T-cell (primary cell): ENCODE measurements around the gene ELN. TPM values are rescaled to one million over a fixed set of nuclear protein-coding genes. Genes with fewer than 3 reads are reported as not detected.
"Not testable (repeated sequence)": the region's sequence is repeated elsewhere in the genome, so short reads cannot be mapped to it uniquely, and the experiment has no call there.

Source experiments
- ATAC-seq, 4 experiments: fragments of 200-7000 bp in 3 of 4; fragments of 150-1000 bp in 1 of 4; cut with Tn5 transposase; replicated peaks in 1 of 4; 1 replicate in 3 of 4; 2 replicates in 1 of 4; pipeline ENCODE4 v1.10.0; 2021; ENCODE audit warnings: moderate library complexity in 3 of 4, mild to moderate bottlenecking in 2 of 4, moderate number of reproducible peaks in 1 of 4
- CTCF ChIA-PET, 2 donors: fragments of 300-600 bp; sonication (Branson Sonifier 250); formaldehyde crosslinking; loops; one replicate each; lab custom pipeline; 2022; ENCODE audit warnings: antibody characterized with exemption in 2 of 2; lab: Charles Lee
- POLR2A ChIA-PET, 2 donors: fragments of 300-600 bp; sonication (Branson Sonifier 250); formaldehyde crosslinking; loops; one replicate each; lab custom pipeline; 2022; ENCODE audit warnings: antibody characterized with exemption in 2 of 2; lab: Charles Lee
- DNase-seq, 35 experiments: peaks; one replicate each; pipeline versions ENCODE4 v3.0.0 to v3.0.0-alpha.2; 2013 to 2023
- H3K27ac ChIP-seq: one replicate; pipeline ENCODE4 v1.5.1; 2013; ENCODE audit warnings: low read length
- H3K27me3 ChIP-seq, 2 experiments: replicated peaks in 1 of 2; 1 replicate in 1 of 2; 2 replicates in 1 of 2; pipeline versions ENCODE4 v1.6.1 to v1.7.0; 2013; ENCODE audit warnings: low read length in 1 of 2, mixed read lengths in 1 of 2; ENCODE audit not compliant: control insufficient read depth in 2 of 2, insufficient read depth in 2 of 2; ENCODE audit errors: extremely low read depth in 1 of 2
- H3K36me3 ChIP-seq, 2 donors: 1 replicate in 1 of 2; 2 replicates in 1 of 2; pipeline versions ENCODE4 v1.6.1 to v1.7.0; 2013; ENCODE audit warnings: low read length in 1 of 2; ENCODE audit not compliant: control insufficient read depth in 2 of 2, insufficient read depth in 1 of 2; ENCODE audit errors: extremely low read depth in 1 of 2
- H3K4me1 ChIP-seq, 2 experiments: 1 replicate in 1 of 2; 2 replicates in 1 of 2; pipeline versions ENCODE4 v1.6.1 to v1.7.0; 2013; ENCODE audit warnings: low read length in 2 of 2, mixed read lengths in 1 of 2; ENCODE audit not compliant: insufficient read depth in 2 of 2, control insufficient read depth in 1 of 2; ENCODE audit errors: extremely low read depth in 1 of 2
- H3K4me3 ChIP-seq, 2 donors: 1 replicate in 1 of 2; 2 replicates in 1 of 2; pipeline versions ENCODE4 v1.5.1 to v1.7.0; 2013; ENCODE audit warnings: mild to moderate bottlenecking in 2 of 2, low read length in 1 of 2, moderate library complexity in 1 of 2; ENCODE audit not compliant: control insufficient read depth in 1 of 2; ENCODE audit errors: extremely low read depth in 1 of 2
- H3K9me3 ChIP-seq: 2 replicates; pipeline ENCODE4 v1.7.0; 2013
- H3K27ac Mint-ChIP-seq, 2 donors: one replicate each; pipeline ENCODE4 v1.8.0; 2020 to 2021; ENCODE audit warnings: mild to moderate bottlenecking in 2 of 2, mixed read lengths in 2 of 2
- H3K27me3 Mint-ChIP-seq, 2 donors: one replicate each; pipeline ENCODE4 v1.8.0; 2021 to 2022; ENCODE audit warnings: mixed read lengths in 2 of 2
- H3K36me3 Mint-ChIP-seq: one replicate; pipeline ENCODE4 v1.8.0; 2021; ENCODE audit warnings: mixed read lengths
- H3K4me1 Mint-ChIP-seq, 3 donors: one replicate each; pipeline ENCODE4 v1.8.0; 2020 to 2022; ENCODE audit warnings: mixed read lengths in 3 of 3, mild to moderate bottlenecking in 1 of 3
- H3K4me3 Mint-ChIP-seq, 3 donors: one replicate each; pipeline ENCODE4 v1.8.0; 2020 to 2022; ENCODE audit warnings: mild to moderate bottlenecking in 3 of 3, mixed read lengths in 3 of 3, moderate library complexity in 3 of 3
- H3K9me3 Mint-ChIP-seq, 3 donors: one replicate each; pipeline ENCODE4 v1.8.0; 2020 to 2022; ENCODE audit warnings: mixed read lengths in 3 of 3
- WGBS: methylation state at CpG from one replicate; pipeline ENCODE4 v1.1.5; 2013; ENCODE audit warnings: missing lambda C conversion rate; ENCODE audit not compliant: insufficient coverage; 5-methylcytosine and 5-hydroxymethylcytosine counted together
- total RNA-seq, 35 experiments: library from RNA in 6 of 35; stranded (reverse) in 6 of 35; fragments of 120-200 nt in 1 of 35; gene quantifications; one replicate each; pipeline versions ENCODE4 v1.2.1 to v1.2.4 and lab custom pipeline; 2013 to 2026

Gene ELN
- total RNA-seq, result under 1 TPM in 3 of 5 donors, not detected in 2; 0.22 to 0.56 (median 0.44) TPM
- 0.18 TPM for total RNA-seq (2013)
- total RNA-seq (lab: John Stamatoyannopoulos, UW), result 0 to 2.0 (median 0.06) reads per million in 29 experiments

- H3K4me3 ChIP-seq, result no peak within 1 kb of the TSS
- ChIA-PET POLR2A (interaction anchor here in 1 of 2 donors (0.6 kb wide), 1 partner anchor 173 kb away, joined by 5 read pairs; no protein-coding TSS in a partner anchor), CTCF (no interaction called here)
- no peak for DNase-seq
- H3K4me1 ChIP-seq, result peaks cover 0 to 12% of the 10 kb centered on the region in 2 experiments
- peaks cover 50 to 64% of the 10 kb centered on the region in 2 donors for H3K27me3 Mint-ChIP-seq
- no peak within 1 kb of the TSS for H3K4me3 Mint-ChIP-seq
- no peak within 1 kb of the TSS for H3K27ac Mint-ChIP-seq
- no peaks in the 10 kb centered on the region for H3K36me3 Mint-ChIP-seq
- H3K27me3 ChIP-seq, result peaks cover 0 to 83% of the 10 kb centered on the region in 2 experiments
- H3K9me3 ChIP-seq, result no peaks in the 10 kb centered on the region
- 46% methylated on average over 22 of the region's 39 CpGs for WGBS
- peaks cover 10 to 24% (median 17%) of the 10 kb centered on the region in 3 donors for H3K4me1 Mint-ChIP-seq
- H3K36me3 ChIP-seq, result no peaks in the 10 kb centered on the region
- H3K27ac ChIP-seq, result no peak within 1 kb of the TSS
- H3K9me3 Mint-ChIP-seq, result no peaks in the 10 kb centered on the region
- ATAC-seq, result no peak
Observed at GRCh38 chr7:74027683-74028320, at the start of gene ELN. Gene ELN (plus strand): TSS chr7:74028173. CDS start chr7:74028188, 15 bp downstream.

- H3K36me3 Mint-ChIP-seq, result no peaks in the 10 kb centered on the region
- no peaks in the 10 kb centered on the region for H3K9me3 Mint-ChIP-seq
- peaks cover 4 to 17% of the 10 kb centered on the region in 2 donors for H3K27me3 Mint-ChIP-seq
- H3K4me3 ChIP-seq, result no peak overlapping the region
- H3K4me1 Mint-ChIP-seq, result no peaks in the 10 kb centered on the region
- POLR2A ChIA-PET, result no interaction called here
- H3K27me3 ChIP-seq, result peaks cover 0 to 17% of the 10 kb centered on the region in 2 experiments
- H3K9me3 ChIP-seq, result no peaks in the 10 kb centered on the region
- 53% methylated on average over 18 of the region's 24 CpGs for WGBS
- no peak overlapping the region for H3K27ac ChIP-seq
- ATAC-seq (no peak), DNase-seq (no peak)
- H3K4me1 ChIP-seq, result no peaks in the 10 kb centered on the region
- CTCF ChIA-PET, result interaction anchor here in 1 of 2 donors (0.5 kb wide), 1 partner anchor 11 kb away, joined by 6 read pairs; no protein-coding TSS in a partner anchor
- no peaks in the 10 kb centered on the region for H3K36me3 ChIP-seq
- no peak overlapping the region for H3K27ac Mint-ChIP-seq
- H3K4me3 Mint-ChIP-seq, result no peak overlapping the region
Observed at GRCh38 chr7:73978661-73979563, 49.1 kb upstream of the ELN start.

- H3K4me3 Mint-ChIP-seq, H3K36me3 ChIP-seq, H3K4me1 Mint-ChIP-seq, ATAC-seq, H3K9me3 Mint-ChIP-seq, POLR2A ChIA-PET, H3K27me3 ChIP-seq, H3K27ac Mint-ChIP-seq, CTCF ChIA-PET, H3K27ac ChIP-seq, DNase-seq, H3K9me3 ChIP-seq, H3K36me3 Mint-ChIP-seq, H3K4me1 ChIP-seq, H3K4me3 ChIP-seq: not testable (repeated sequence)
- 80% methylated on average over 5 of the region's 9 CpGs for WGBS
- H3K27me3 Mint-ChIP-seq, result peaks cover 0 to 13% of the 10 kb centered on the region in 2 donors
Observed at GRCh38 chr7:73979656-73980055, 48.3 kb upstream of the ELN start.

- WGBS, result 90% methylated on average over 5 of the region's 6 CpGs
- Mint-ChIP-seq H3K27me3 (peaks cover 0 to 13% of the 10 kb centered on the region in 2 donors), H3K27ac (no peak overlapping the region), H3K4me3 (no peak overlapping the region), H3K36me3 (no peaks in the 10 kb centered on the region), H3K4me1 (no peaks in the 10 kb centered on the region), H3K9me3 (no peaks in the 10 kb centered on the region)
- DNase-seq (no peak), ATAC-seq (no peak)
- Histone ChIP-seq H3K4me1 (no peaks in the 10 kb centered on the region), H3K27ac (no peak overlapping the region), H3K9me3 (no peaks in the 10 kb centered on the region), H3K27me3 (peaks cover 0 to 7% of the 10 kb centered on the region in 2 experiments), H3K4me3 (no peak overlapping the region), H3K36me3 (no peaks in the 10 kb centered on the region)
- ChIA-PET POLR2A (no interaction called here), CTCF (no interaction called here)
Observed at GRCh38 chr7:73980206-73980605, 47.8 kb upstream of the ELN start.

- ChIA-PET POLR2A (no interaction called here), CTCF (no interaction called here)
- H3K27me3 Mint-ChIP-seq, result peaks cover 0 to 9% of the 10 kb centered on the region in 2 donors
- no peak overlapping the region for H3K4me3 Mint-ChIP-seq
- Histone ChIP-seq H3K4me3 (no peak overlapping the region), H3K4me1 (no peaks in the 10 kb centered on the region), H3K27ac (no peak overlapping the region), H3K9me3 (no peaks in the 10 kb centered on the region), H3K27me3 (peaks cover 0 to 8% of the 10 kb centered on the region in 2 experiments), H3K36me3 (no peaks in the 10 kb centered on the region)
- no peak for ATAC-seq
- no peak overlapping the region for H3K27ac Mint-ChIP-seq
- no peaks in the 10 kb centered on the region for H3K4me1 Mint-ChIP-seq
- H3K36me3 Mint-ChIP-seq, result no peaks in the 10 kb centered on the region
- no peaks in the 10 kb centered on the region for H3K9me3 Mint-ChIP-seq
- DNase-seq, result no peak
- WGBS, result 89% methylated on average over 3 of the region's 7 CpGs
Observed at GRCh38 chr7:73981933-73982332, 46.0 kb upstream of the ELN start.

- ChIA-PET CTCF (no interaction called here), POLR2A (no interaction called here)
- Histone ChIP-seq H3K4me1 (no peaks in the 10 kb centered on the region), H3K27ac (no peak overlapping the region), H3K36me3 (no peaks in the 10 kb centered on the region), H3K4me3 (no peak overlapping the region), H3K27me3 (peaks cover 0 to 8% of the 10 kb centered on the region in 2 experiments), H3K9me3 (no peaks in the 10 kb centered on the region)
- DNase-seq (no peak), ATAC-seq (no peak)
- no peak overlapping the region for H3K4me3 Mint-ChIP-seq
- no peaks in the 10 kb centered on the region for H3K4me1 Mint-ChIP-seq
- WGBS, result 89% methylated on average over 19 of the region's 22 CpGs
- no peaks in the 10 kb centered on the region for H3K9me3 Mint-ChIP-seq
- no peaks in the 10 kb centered on the region for H3K36me3 Mint-ChIP-seq
- H3K27ac Mint-ChIP-seq, result no peak overlapping the region
- peaks cover 0 to 9% of the 10 kb centered on the region in 2 donors for H3K27me3 Mint-ChIP-seq
Observed at GRCh38 chr7:73983437-73984164, 44.4 kb upstream of the ELN start.
